ENCODE results near the gene UPP1. TPM values are rescaled to one million over a fixed set of nuclear protein-coding genes. Genes with fewer than 3 reads are reported as not detected.
A peak's percentile ranks its signal among the peaks of the same experiment; 100 is the strongest.

The UPP1 gene
- polyA plus RNA-seq, 3 donors from 2014 or later: 125 to 171 (median 166) TPM

DNA sequence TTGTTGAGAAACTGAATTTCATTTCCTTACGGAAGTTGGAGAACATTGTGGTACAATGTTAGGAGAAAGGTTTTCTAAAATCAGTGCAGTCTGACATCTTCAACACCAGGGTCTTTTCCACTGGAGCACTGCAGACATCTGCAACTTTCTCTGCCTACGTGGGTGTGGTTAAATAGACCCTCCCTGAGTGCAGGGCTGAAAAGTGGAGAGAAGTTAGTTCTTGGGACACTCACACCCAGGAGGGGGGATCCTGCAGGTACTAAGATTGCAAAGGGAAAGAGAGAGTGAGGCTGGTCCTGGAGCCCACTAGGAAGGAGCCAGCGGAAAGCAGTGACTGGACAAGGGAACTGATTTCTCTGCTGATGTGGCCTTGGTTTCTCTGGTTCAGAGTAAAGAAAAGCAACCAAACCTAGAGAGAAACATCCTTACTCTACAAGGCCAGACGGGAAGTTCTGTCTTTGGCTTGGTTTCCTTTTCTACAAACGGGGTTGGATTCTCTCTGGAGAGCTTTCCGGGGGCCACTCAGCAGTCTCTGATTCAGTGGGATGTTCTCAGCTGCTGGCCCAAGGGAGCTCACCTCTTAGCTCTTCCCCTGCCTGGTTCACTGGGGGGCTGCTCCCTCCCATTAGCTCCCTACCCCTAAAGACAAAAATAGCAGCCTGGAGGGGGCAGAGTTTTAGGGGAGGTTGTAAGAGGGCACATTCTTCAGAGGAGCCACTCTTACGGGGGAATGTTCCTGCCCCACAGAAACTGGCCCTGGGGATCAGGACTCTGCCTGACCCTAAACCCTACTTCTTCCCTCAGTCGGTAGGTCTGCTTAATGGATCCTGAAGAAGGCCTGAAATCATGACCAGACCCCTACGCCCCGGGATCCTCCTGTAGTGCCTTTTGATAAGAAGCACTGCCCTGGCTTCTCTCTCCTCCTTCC, 2.7 kb downstream of the UPP1 start:
- Mint-ChIP-seq H3K9me3 (no peaks in the 10 kb centered on the region), H3K4me3 (peak overlapping the region; percentile 48 to 96 (median 86)), H3K27ac (peak overlapping the region; percentile 75 to 96 (median 85)), H3K27me3 (ENCODE audit: low read depth in 3 of 3) (peaks cover 6 to 28% (median 17%) of the 10 kb centered on the region in 3 donors), H3K36me3 (peaks cover 21 to 56% (median 30%) of the 10 kb centered on the region in 3 donors), H3K4me1 (peaks cover 77 to 85% of the 10 kb centered on the region in 2 donors)
- no peak for DNase-seq

DNA sequence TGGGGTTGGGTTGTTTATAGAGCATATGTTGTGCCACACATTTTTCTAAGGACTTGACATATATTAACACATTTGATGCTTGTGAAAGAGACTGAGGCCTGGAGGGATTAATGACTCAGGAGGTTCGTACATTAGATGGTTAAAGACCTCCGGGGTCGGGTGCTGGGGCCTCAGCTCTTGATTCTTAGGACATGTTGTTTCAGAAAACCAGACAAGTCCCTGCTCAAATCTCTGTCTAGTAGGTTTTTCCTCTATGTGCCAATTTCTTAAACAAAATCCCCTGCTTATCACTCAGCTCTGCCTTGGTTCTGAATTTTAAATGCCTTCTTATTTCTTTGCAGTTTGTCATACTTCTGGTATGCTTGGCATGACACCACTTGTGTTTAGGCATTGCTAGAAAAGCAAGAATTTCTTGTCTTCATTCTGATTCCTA, 5.8 kb downstream of the UPP1 start:
- H3K4me1 Mint-ChIP-seq: peaks cover 96 to 99% of the 10 kb centered on the region in 2 donors
- peaks cover 0 to 8% (median 2%) of the 10 kb centered on the region in 3 donors for H3K27me3 Mint-ChIP-seq (ENCODE audit: low read depth in 3 of 3)
- peaks cover 25 to 68% (median 30%) of the 10 kb centered on the region in 3 donors for H3K36me3 Mint-ChIP-seq
- DNase-seq: no peak
- no peaks in the 10 kb centered on the region for H3K9me3 Mint-ChIP-seq
- peak overlapping the region in 1 of 5 donors; percentile 27 for H3K4me3 Mint-ChIP-seq
- H3K27ac Mint-ChIP-seq: peak overlapping the region; percentile 76 to 95 (median 87)

DNA sequence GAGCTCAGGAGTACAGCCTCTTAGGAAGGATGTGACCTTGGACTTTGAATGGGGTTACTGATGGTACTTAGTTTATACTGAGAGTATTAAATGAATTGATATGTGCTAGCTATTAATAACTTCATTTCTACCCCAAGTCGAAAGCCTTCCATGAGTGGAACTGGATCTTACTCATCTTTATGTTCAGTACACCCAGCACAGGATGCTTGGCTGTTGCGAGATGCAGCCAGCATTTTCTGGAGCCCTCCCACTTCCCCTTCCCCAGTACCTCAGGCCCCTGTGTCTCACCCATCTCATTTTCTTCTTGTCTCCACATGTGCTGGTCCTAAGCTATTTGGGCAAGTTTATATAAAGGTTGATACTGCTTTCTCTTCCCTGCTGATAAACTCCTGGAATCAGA, 7.2 kb downstream of the UPP1 start:
- Mint-ChIP-seq H3K9me3 (no peaks in the 10 kb centered on the region), H3K27ac (peak overlapping the region; percentile 84 to 98 (median 91)), H3K27me3 (ENCODE audit: low read depth in 3 of 3) (peaks cover 0 to 3% (median 2%) of the 10 kb centered on the region in 3 donors), H3K4me1 (peaks cover 83 to 92% of the 10 kb centered on the region in 2 donors), H3K4me3 (peak overlapping the region; percentile 64 to 85 (median 71)), H3K36me3 (peaks cover 20 to 60% (median 22%) of the 10 kb centered on the region in 3 donors)
- peak in 1 of 3 donors; percentile 14 for DNase-seq

DNA sequence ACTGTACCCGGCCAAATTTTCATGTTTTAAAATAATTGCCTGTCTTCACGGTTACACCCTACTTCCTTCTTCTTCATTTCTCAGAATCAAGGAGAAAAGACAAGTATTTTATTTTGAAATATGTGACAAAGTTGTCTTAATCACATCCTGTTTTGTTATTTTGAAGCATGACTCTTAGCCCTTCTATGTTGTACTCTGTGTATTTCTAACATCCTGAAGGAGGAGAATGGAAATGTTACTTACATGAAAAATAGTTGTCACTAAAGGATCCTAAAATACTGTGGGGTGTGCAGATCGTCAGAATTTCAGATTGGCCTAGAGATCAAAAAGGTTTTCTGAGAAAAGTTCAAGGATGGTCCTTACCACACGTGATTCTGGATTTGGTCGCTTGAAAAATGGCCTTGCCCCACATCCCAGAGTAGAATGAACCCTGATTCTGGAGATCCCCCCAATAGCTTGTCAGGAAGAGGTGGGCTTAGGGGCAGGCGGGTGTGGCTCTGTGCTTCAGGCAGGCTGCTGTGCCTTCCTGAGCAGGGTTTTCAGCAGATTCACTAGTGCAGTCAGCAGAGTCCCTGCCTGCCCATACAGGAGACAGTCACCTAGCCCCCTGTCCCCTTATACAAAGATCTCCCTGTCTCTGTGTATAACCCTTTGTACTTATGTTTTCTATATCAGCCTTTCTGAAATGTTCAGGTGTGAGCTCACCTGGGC, 8.6 kb downstream of the UPP1 start:
- no peaks in the 10 kb centered on the region for H3K9me3 Mint-ChIP-seq
- H3K27me3 Mint-ChIP-seq (ENCODE audit: low read depth in 3 of 3): peaks cover 0 to 2% (median 0%) of the 10 kb centered on the region in 3 donors
- peak overlapping the region; percentile 91 to 98 (median 95) for H3K27ac Mint-ChIP-seq
- peak overlapping the region; percentile 74 to 90 (median 79) for H3K4me3 Mint-ChIP-seq
- H3K4me1 Mint-ChIP-seq: peaks cover 80 to 88% of the 10 kb centered on the region in 2 donors
- peaks cover 30 to 57% (median 31%) of the 10 kb centered on the region in 3 donors for H3K36me3 Mint-ChIP-seq
- peak in 2 of 3 donors; percentile 19 to 29 for DNase-seq

DNA sequence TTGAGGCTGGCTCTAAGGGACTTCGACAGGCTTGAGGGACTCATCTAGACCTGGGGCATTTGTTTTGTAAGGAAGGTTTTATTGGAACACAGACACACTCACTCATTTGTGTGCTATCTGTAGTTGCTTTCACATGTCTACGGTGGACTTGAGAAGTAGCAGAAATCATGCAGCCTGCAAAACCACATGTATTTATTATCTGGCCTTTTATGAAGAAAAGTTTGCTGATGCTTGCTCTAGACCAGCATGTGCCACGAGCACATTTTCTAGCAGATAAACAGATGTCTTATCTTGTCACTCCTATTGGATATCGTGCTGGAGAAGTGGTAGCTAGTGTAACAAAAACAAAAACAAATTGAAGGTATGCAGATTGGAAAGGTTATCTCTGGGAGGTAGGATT, 9.8 kb downstream of the UPP1 start:
- Mint-ChIP-seq H3K36me3 (peaks cover 31 to 55% (median 40%) of the 10 kb centered on the region in 3 donors), H3K27ac (peak overlapping the region; percentile 91 to 98 (median 95)), H3K9me3 (no peaks in the 10 kb centered on the region), H3K27me3 (ENCODE audit: low read depth in 3 of 3) (peaks cover 0 to 3% (median 0%) of the 10 kb centered on the region in 3 donors), H3K4me3 (peak overlapping the region; percentile 74 to 90 (median 79)), H3K4me1 (peaks cover 76 to 83% of the 10 kb centered on the region in 2 donors)
- no peak for DNase-seq

DNA sequence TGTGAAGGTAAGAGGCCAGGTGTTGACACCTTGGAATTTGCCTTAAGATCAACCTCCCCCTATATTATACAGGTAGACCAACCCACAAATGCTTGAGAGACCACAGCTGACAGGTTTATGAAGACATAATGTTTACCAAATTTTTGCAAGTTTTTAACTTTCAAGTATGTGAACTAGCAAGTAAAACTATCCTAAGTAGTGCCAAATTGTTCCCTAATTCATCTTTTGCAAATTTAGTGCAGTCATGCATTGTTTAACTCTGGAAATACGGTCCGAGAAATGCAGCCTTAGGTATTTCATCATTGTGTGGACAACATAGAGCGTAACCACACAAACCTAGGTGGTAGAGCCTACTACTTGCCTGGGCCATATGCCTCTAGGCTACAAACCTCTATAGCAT, 10.7 kb downstream of the UPP1 start:
- H3K27me3 Mint-ChIP-seq (ENCODE audit: low read depth in 3 of 3): peaks cover 0 to 3% (median 0%) of the 10 kb centered on the region in 3 donors
- no peaks in the 10 kb centered on the region for H3K9me3 Mint-ChIP-seq
- H3K4me3 Mint-ChIP-seq: peak overlapping the region; percentile 8 to 90 (median 42)
- no peak for DNase-seq
- peaks cover 70 to 82% of the 10 kb centered on the region in 2 donors for H3K4me1 Mint-ChIP-seq
- H3K36me3 Mint-ChIP-seq: peaks cover 33 to 58% (median 43%) of the 10 kb centered on the region in 3 donors
- H3K27ac Mint-ChIP-seq: peak overlapping the region; percentile 76 to 98 (median 95)

DNA sequence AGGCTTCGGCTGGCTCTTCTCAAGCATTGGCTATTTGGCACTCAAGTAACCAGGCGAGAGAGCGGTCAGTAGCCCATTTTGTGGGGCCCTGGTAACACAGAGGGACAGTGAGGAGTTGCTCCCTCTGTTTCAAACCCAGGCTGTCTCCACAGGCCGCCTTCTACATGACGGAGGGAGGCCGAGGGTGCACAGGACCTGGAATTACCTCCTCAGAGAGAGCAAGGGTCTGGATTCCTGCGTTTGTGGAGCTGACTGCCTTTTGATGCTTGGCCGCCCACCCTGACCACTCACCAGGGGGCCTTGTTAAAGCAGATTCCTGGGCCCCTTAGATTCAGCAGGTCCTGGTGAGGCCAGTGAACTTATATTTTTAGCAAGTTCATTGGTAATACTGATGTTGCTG, 12.3 kb downstream of the UPP1 start:
- no peak overlapping the region for H3K4me3 Mint-ChIP-seq
- peak overlapping the region in 2 of 6 donors; percentile 59 to 82 for H3K27ac Mint-ChIP-seq
- H3K4me1 Mint-ChIP-seq: peaks cover 57 to 67% of the 10 kb centered on the region in 2 donors
- peaks cover 0 to 3% (median 2%) of the 10 kb centered on the region in 3 donors for H3K27me3 Mint-ChIP-seq (ENCODE audit: low read depth in 3 of 3)
- H3K36me3 Mint-ChIP-seq: peaks cover 33 to 55% (median 34%) of the 10 kb centered on the region in 3 donors
- no peak for DNase-seq
- no peaks in the 10 kb centered on the region for H3K9me3 Mint-ChIP-seq

DNA sequence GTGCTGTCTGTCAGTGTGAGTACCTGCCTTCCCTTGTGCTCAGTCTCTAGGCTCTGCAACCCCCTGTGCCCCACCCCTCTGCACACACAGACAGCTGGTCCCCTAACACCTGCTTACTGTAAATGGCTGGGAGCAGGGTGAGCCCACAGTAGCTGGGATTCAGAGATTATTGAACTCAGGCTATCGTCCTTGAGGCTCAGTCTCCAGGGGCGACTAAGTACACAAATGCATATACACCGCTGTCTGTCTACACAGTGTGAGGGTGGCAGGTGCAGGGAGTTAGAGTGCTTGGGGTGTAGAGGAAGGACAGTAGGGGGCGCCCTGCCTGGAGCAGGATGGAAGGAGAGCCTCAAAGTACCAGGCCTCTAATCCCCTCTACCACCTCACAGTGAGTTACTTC, 12.9 kb downstream of the UPP1 start:
- no peak overlapping the region for H3K4me3 Mint-ChIP-seq
- peak overlapping the region; percentile 10 to 82 (median 80) for H3K27ac Mint-ChIP-seq
- H3K4me1 Mint-ChIP-seq: peaks cover 51 to 61% of the 10 kb centered on the region in 2 donors
- no peak for DNase-seq
- H3K36me3 Mint-ChIP-seq: peaks cover 29 to 57% (median 39%) of the 10 kb centered on the region in 3 donors
- H3K9me3 Mint-ChIP-seq: no peaks in the 10 kb centered on the region
- H3K27me3 Mint-ChIP-seq (ENCODE audit: low read depth in 3 of 3): peaks cover 0 to 3% (median 2%) of the 10 kb centered on the region in 3 donors

DNA sequence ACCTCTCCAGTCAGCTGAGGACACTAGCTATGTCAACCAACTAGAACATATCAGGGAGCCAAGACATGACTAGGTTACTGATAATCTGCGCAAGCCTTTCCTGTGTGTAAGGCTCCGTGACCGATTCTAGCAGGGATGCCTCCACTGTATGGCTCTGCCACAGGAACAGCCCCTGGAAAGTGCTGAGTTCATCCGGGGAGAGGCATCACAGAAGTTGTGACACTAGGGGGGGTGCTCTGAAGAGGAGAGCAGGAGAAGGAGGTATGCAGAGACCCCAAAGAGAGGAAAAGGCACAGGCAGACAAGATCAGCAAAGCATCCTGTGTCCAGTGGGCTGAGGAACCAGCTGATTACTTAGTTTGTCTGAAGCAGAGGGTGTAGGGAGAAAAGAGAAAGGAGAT, 13.5 kb downstream of the UPP1 start:
- Mint-ChIP-seq H3K4me3 (no peak overlapping the region), H3K9me3 (no peaks in the 10 kb centered on the region), H3K27me3 (ENCODE audit: low read depth in 3 of 3) (peaks cover 0 to 3% (median 2%) of the 10 kb centered on the region in 3 donors), H3K27ac (peak overlapping the region; percentile 47 to 82 (median 80)), H3K4me1 (peaks cover 46 to 55% of the 10 kb centered on the region in 2 donors), H3K36me3 (peaks cover 29 to 62% (median 39%) of the 10 kb centered on the region in 3 donors)
- no peak for DNase-seq

DNA sequence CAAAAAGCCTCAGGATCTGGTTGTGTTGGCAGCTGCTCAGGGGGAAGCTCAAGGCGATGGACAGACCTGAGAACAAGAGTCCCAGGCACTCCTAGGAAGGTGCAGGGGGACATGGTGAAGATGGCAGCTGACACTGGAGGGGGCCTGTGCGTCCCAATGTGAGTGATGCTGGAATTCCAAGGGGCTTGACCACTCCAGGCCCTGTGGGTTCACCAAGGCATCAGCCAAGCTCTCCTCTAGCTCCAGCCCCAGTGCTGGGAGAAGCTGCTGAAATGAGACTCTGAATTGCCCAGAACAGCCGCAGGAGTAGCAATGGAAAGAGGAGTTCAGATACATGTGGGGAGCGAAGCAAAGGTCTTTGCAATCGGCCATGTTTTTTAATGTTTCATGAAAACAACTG, 16.0 kb downstream of the UPP1 start:
- no peak for DNase-seq
- Mint-ChIP-seq H3K36me3 (peaks cover 29 to 62% (median 34%) of the 10 kb centered on the region in 3 donors), H3K9me3 (no peaks in the 10 kb centered on the region), H3K4me3 (no peak overlapping the region), H3K4me1 (peaks cover 30 to 37% of the 10 kb centered on the region in 2 donors), H3K27me3 (ENCODE audit: low read depth in 3 of 3) (peaks cover 0 to 5% (median 3%) of the 10 kb centered on the region in 3 donors), H3K27ac (peak overlapping the region in 5 of 6 donors; percentile 22 to 81 (median 68))

DNA sequence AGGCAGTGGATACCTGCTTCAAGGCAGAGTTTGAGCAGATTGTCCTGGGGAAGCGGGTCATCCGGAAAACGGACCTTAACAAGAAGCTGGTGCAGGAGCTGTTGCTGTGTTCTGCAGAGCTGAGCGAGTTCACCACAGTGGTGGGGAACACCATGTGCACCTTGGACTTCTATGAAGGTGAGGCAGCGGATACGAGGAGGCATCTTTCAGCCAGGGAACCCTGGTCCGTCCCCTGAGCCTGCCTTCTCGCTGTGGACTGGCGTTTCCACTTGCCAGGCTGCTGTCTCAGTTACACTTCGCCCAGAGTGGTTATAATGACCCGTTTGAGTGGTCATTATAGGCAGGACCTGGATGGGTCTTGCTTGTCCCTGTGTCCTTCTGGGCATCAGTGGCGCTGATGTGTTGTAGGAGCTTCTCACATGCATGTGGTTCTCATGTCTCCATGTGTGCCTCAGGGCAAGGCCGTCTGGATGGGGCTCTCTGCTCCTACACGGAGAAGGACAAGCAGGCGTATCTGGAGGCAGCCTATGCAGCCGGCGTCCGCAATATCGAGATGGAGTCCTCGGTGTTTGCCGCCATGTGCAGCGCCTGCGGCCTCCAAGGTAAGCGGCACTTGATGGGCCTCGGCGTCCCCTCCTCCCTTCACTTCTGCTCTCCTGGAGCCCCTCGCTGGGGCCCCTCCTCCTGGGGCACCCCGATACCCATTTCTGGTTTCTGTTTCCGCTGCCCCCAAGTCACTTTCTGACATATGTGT, 18.0 kb downstream of the UPP1 start:
- Mint-ChIP-seq H3K36me3 (peaks cover 25 to 57% (median 30%) of the 10 kb centered on the region in 3 donors), H3K4me3 (no peak overlapping the region), H3K4me1 (peaks cover 33 to 35% of the 10 kb centered on the region in 2 donors), H3K27ac (peak overlapping the region in 4 of 6 donors; percentile 27 to 57 (median 45)), H3K27me3 (ENCODE audit: low read depth in 3 of 3) (peaks cover 0 to 8% (median 3%) of the 10 kb centered on the region in 3 donors), H3K9me3 (no peaks in the 10 kb centered on the region)
- no peak for DNase-seq

DNA sequence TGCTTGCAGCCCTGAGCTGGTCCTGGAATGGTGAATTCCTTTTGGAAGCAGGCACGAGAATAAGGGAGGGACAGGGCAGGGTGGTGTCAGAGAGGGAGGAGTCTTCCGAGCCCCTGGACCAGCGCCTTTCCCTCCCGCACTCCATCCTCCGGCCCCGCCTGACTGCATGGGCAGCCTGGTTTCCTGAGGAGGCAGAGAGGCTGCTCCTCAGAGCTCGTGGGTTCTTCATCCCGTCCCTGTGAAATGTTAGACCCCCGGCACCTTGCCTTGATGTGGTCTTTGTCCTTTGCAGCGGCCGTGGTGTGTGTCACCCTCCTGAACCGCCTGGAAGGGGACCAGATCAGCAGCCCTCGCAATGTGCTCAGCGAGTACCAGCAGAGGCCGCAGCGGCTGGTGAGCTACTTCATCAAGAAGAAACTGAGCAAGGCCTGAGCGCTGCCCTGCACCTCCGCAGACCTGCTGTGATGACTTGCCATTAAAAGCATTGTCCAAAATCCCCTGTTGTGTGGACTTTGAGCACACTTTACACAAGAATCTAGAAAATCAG, 18.9 kb downstream of the UPP1 start:
- H3K27me3 Mint-ChIP-seq (ENCODE audit: low read depth in 3 of 3): peaks cover 0 to 8% (median 0%) of the 10 kb centered on the region in 3 donors
- no peak for DNase-seq
- H3K9me3 Mint-ChIP-seq: no peaks in the 10 kb centered on the region
- H3K4me1 Mint-ChIP-seq: peaks cover 26 to 28% of the 10 kb centered on the region in 2 donors
- peaks cover 19 to 50% (median 22%) of the 10 kb centered on the region in 3 donors for H3K36me3 Mint-ChIP-seq
- no peak overlapping the region for H3K4me3 Mint-ChIP-seq
- peak overlapping the region in 3 of 6 donors; percentile 22 to 40 (median 39) for H3K27ac Mint-ChIP-seq

Measured in immature natural killer cell (primary cell).